Adrenal gland (tissue), 12 donors: ENCODE measurements around the gene AQP5. TPM values are rescaled to one million over a fixed set of nuclear protein-coding genes. Genes with fewer than 3 reads are reported as not detected.

Source experiments
- DNase-seq, 7 donors: peaks; one replicate each; pipeline ENCODE4 v3.0.0-alpha.2; 2019 to 2020
- H3K27ac ChIP-seq, 5 donors: fragments of 200-600 bp; sonication (generic) in 4 of 5; 1 replicate in 3 of 5; 2 replicates in 2 of 5; pipeline versions ENCODE4 v1.5.1 to v1.8.0; 2016 to 2020; ENCODE audit warnings: mild to moderate bottlenecking in 1 of 5
- H3K27me3 ChIP-seq: fragments of 200-600 bp; 2 replicates; pipeline ENCODE4 v1.8.0; 2021
- H3K36me3 ChIP-seq, 2 donors: fragments of 200-600 bp; replicated peaks in 1 of 2; 1 replicate in 1 of 2; 2 replicates in 1 of 2; pipeline versions ENCODE4 v1.5.1 to v1.8.0; 2018 to 2022
- H3K4me1 ChIP-seq, 2 donors: fragments of 200-600 bp; replicated peaks in 1 of 2; 1 replicate in 1 of 2; 2 replicates in 1 of 2; pipeline versions ENCODE4 v1.5.1 to v1.8.0; 2018 to 2021
- H3K4me3 ChIP-seq, 4 donors: fragments of 200-600 bp; sonication (generic) in 3 of 4; one replicate each; pipeline ENCODE4 v1.5.1; 2016 to 2018
- H3K9me3 ChIP-seq, 3 donors: fragments of 200-600 bp; sonication (generic) in 1 of 3; replicated peaks in 1 of 3; 1 replicate in 2 of 3; 2 replicates in 1 of 3; pipeline versions ENCODE4 v1.5.1 to v1.8.0; 2016 to 2021
- CTCF ChIP-seq, 6 experiments: fragments of 450-650 bp in 4 of 6; fragments of 200-600 bp in 2 of 6; sonication (generic) in 1 of 6; IDR thresholded peaks; 1 replicate in 5 of 6; 2 replicates in 1 of 6; pipeline versions ENCODE4 v1.5.1 to v1.8.0; 2016 to 2021; ENCODE audit warnings: antibody characterized with exemption in 6 of 6, mild to moderate bottlenecking in 2 of 6, moderate library complexity in 1 of 6
- POLR2A ChIP-seq, 2 donors: fragments of 450-650 bp; IDR thresholded peaks; one replicate each; pipeline ENCODE4 v1.6.1; 2017; ENCODE audit warnings: antibody characterized with exemption in 2 of 2, mild to moderate bottlenecking in 2 of 2, moderate library complexity in 1 of 2
- whole genome bisulfite sequencing, 4 donors: extraction: QIAGEN DNeasy Blood & Tissue Kit in 2 of 4; methylation state at CpG; one replicate each; pipeline versions ENCODE4 v1.1.5 to v1.1.7; 2013 to 2017; 5-methylcytosine and 5-hydroxymethylcytosine counted together
- intact Hi-C, 2 donors: fragments of 100-400 bp; cut with DNase I; formaldehyde crosslinking; loops; one replicate each; pipeline versions ENCODE4 v1.14.1 to v1.15.0; 2022 to 2023
- polyA plus RNA-seq, 3 donors: library from polyadenylated mRNA; stranded (reverse); fragments of 200-250 nt in 2 of 3; fragments of 350-450 nt in 1 of 3; fragmentation: Illumina TruSeq in 1 of 3; extraction: RNeasy Lipid Tissue Mini Kit (QIAGEN cat#74804) in 1 of 3; gene quantifications; one replicate each; pipeline ENCODE4 v1.2.3, GENCODE V29; 2013 to 2014
- total RNA-seq, 9 donors: library from RNA; depleted of rRNA in 4 of 9; stranded (reverse); fragments of >200 nt in 4 of 9; fragments of 120-200 nt in 1 of 9; fragmentation: NEBNext Ultra II Directional in 1 of 9; extraction: Animal tissue kit (Norgen Biotek cat#: 25700) in 1 of 9; gene quantifications; one replicate each; pipeline versions ENCODE4 v1.1.0 to v1.2.4, GENCODE V29; 2013 to 2023
- donor health status: healthy with polysubstance abuse.
- donor health status: Bipolar disorder and iron deficiency.
- donor health status: DM: yes; HTN: yes; CAD: no.
- donor health status: DM: no; HTN: no; CAD: no.
- donor health status: DM: no; HTN: no; CAD: no.
- donor health status: DM: yes; HTN: yes; CAD: no.

The AQP5 gene
- total and polyA plus RNA-seq, 12 donors: 0.22 to 2.6 (median 0.84) TPM; not detected in 1

GRCh38 chr12:49932533-49933130 is 29.0 kb upstream of the AQP5 start:
- no peaks in the 10 kb centered on the region for H3K9me3 ChIP-seq
- TF ChIP-seq CTCF (IDR thresholded peaks at IDR 0.05) (no peak), POLR2A (IDR thresholded peaks at IDR 0.05) (no peak)
- DNase-seq: no peak
- 82 to 89% (median 88%) methylated on average over 8 of the region's 8 CpGs for WGBS, 4 donors
- H3K27me3 ChIP-seq: no peaks in the 10 kb centered on the region
- H3K4me3 ChIP-seq: no peak overlapping the region
- intact Hi-C loops: no loop called here
- no peaks in the 10 kb centered on the region for H3K36me3 ChIP-seq
- no peak overlapping the region for H3K27ac ChIP-seq
- H3K4me1 ChIP-seq: no peaks in the 10 kb centered on the region

GRCh38 chr12:49933796-49934195 is 27.9 kb upstream of the AQP5 start:
- no peak for TF ChIP-seq POLR2A (IDR thresholded peaks at IDR 0.05)
- no peak for TF ChIP-seq CTCF (IDR thresholded peaks at IDR 0.05)
- H3K36me3 ChIP-seq: no peaks in the 10 kb centered on the region
- intact Hi-C loops: no loop called here
- no peak for DNase-seq
- H3K27me3 ChIP-seq: no peaks in the 10 kb centered on the region
- no peaks in the 10 kb centered on the region for H3K9me3 ChIP-seq
- H3K4me3 ChIP-seq: no peak overlapping the region
- no peaks in the 10 kb centered on the region for H3K4me1 ChIP-seq
- no peak overlapping the region for H3K27ac ChIP-seq
- 82 to 93% (median 87%) methylated on average over 5 of the region's 5 CpGs for WGBS, 4 donors

GRCh38 chr12:49934505-49934904 is 27.2 kb upstream of the AQP5 start:
- Histone ChIP-seq H3K36me3 (no peaks in the 10 kb centered on the region), H3K4me1 (no peaks in the 10 kb centered on the region), H3K27ac (no peak overlapping the region), H3K9me3 (no peaks in the 10 kb centered on the region), H3K27me3 (no peaks in the 10 kb centered on the region), H3K4me3 (no peak overlapping the region)
- intact Hi-C loops: no loop called here
- 82 to 90% (median 85%) methylated on average over 3 of the region's 3 CpGs for WGBS, 4 donors
- TF ChIP-seq CTCF (IDR thresholded peaks at IDR 0.05): no peak
- TF ChIP-seq POLR2A (IDR thresholded peaks at IDR 0.05): no peak
- no peak for DNase-seq

- Histone ChIP-seq H3K27me3 (no peaks in the 10 kb centered on the region), H3K9me3 (no peaks in the 10 kb centered on the region), H3K4me3 (no peak overlapping the region), H3K27ac (no peak overlapping the region), H3K36me3 (no peaks in the 10 kb centered on the region), H3K4me1 (no peaks in the 10 kb centered on the region)
- WGBS, 4 donors: 77 to 91% (median 85%) methylated on average over 3 of the region's 3 CpGs
- TF ChIP-seq CTCF (IDR thresholded peaks at IDR 0.05): no peak
- no peak for TF ChIP-seq POLR2A (IDR thresholded peaks at IDR 0.05)
- intact Hi-C loops: no loop called here
- no peak for DNase-seq
These were observed 24.7 kb upstream of the AQP5 start for GRCh38 chr12:49936925-49937324.
